Glutamatergic neuron (in vitro differentiated cells): Measurements from ENCODE around the gene TMEM82. TPM values are rescaled to one million over a fixed set of nuclear protein-coding genes. Genes with fewer than 3 reads are reported as not detected.

Experiments used
- total RNA-seq: library from RNA; stranded (reverse); fragmentation: NEBNext Ultra II Directional; extraction: Animal tissue kit (Norgen Biotek cat#: 25700); gene quantifications from one replicate; pipeline ENCODE4 v1.2.1, GENCODE V29; 2021; ENCODE audit not compliant: unreplicated experiment

TMEM82 gene
- total RNA-seq, 1 donor from 2014 or later: not detected

Other genes with a start within 250 kb of the TMEM82 start
- 12.8 TPM for gene CASP9, start 218.3 kb upstream of the TMEM82 start, total RNA-seq
- 32.5 TPM for gene DNAJC16, start 215.7 kb upstream of the TMEM82 start, total RNA-seq
- 0.22 TPM for gene AGMAT, start 157.4 kb upstream of the TMEM82 start, total RNA-seq
- 29.6 TPM for gene DDI2, start 125.0 kb upstream of the TMEM82 start, total RNA-seq
- 66.9 TPM for gene PLEKHM2, start 58.2 kb upstream of the TMEM82 start, total RNA-seq
- gene SLC25A34, start 6.2 kb upstream of the TMEM82 start, total RNA-seq: 4.1 TPM
- gene FBLIM1, start 16.3 kb downstream of the TMEM82 start, total RNA-seq: 29.9 TPM
- gene UQCRHL, start 65.2 kb downstream of the TMEM82 start, total RNA-seq: 2.0 TPM
- gene SPEN, start 105.2 kb downstream of the TMEM82 start, total RNA-seq: 52.4 TPM
- gene ZBTB17, start 233.6 kb downstream of the TMEM82 start, total RNA-seq: 86.9 TPM